HCT116 (cell line): Measurements from ENCODE around the gene MRPL36. TPM values are rescaled to one million over a fixed set of nuclear protein-coding genes. Genes with fewer than 3 reads are reported as not detected.

Source experiments
- ATAC-seq: fragments of 200-7000 bp; cut with Tn5 transposase; 2 replicates; pipeline ENCODE4 v1.9.1; 2020; ENCODE audit warnings: mild to moderate bottlenecking, moderate library complexity
- BruUV-seq: library from RNA; stranded (reverse); fragments of 400-500 nt; replicated peaks from 2 replicates; lab custom pipeline; 2021; lab: Mats Ljungman, UMichigan
- CTCF ChIA-PET: fragments of 300-600 bp; sonication (Branson Sonifier 250); formaldehyde crosslinking; loops from one replicate; lab custom pipeline; 2021; ENCODE audit warnings: antibody characterized with exemption; lab: Charles Lee
- POLR2A ChIA-PET: fragments of 300-600, 350-600 bp; sonication (Branson Sonifier 250); formaldehyde crosslinking; loops from one replicate; lab custom pipeline; 2021; ENCODE audit warnings: antibody characterized with exemption; lab: Charles Lee
- RAD21 ChIA-PET, 2 experiments: fragments of 300-600 bp; sonication (Branson Sonifier 250); formaldehyde crosslinking; loops; one replicate each; lab custom pipeline; 2023; ENCODE audit warnings: low total read pairs in 2 of 2; ENCODE audit not compliant: uncharacterized antibody in 2 of 2, unreplicated experiment in 2 of 2, low non-redundant PET in 1 of 2; lab: Charles Lee
- DNase-seq: peaks from one replicate; pipeline ENCODE4 v3.0.0-alpha.2; 2010; ENCODE audit warnings: low read depth, low spot score
- H2AFZ ChIP-seq: fragments of 200-600 bp; shearing (Covaris generic), sonication (generic); 2 replicates; pipeline ENCODE4 v1.6.1; 2017; ENCODE audit warnings: low read depth, mixed run types, mixed read lengths, antibody characterized with exemption, low read length; ENCODE audit not compliant: poor library complexity, severe bottlenecking
- H3K27ac ChIP-seq: 2 replicates; pipeline ENCODE4 v1.5.1; 2012; ENCODE audit warnings: low read depth, low read length
- H3K27me3 ChIP-seq: fragments of 200-600 bp; sonication (generic); 2 replicates; pipeline ENCODE4 v1.6.1; 2016; ENCODE audit warnings: mixed run types, low read length, mixed read lengths; ENCODE audit not compliant: insufficient read depth
- H3K36me3 ChIP-seq, 2 experiments: fragments of 200-500 bp in 1 of 2; fragments of 200-600 bp in 1 of 2; sonication (Bioruptor generic) in 1 of 2; sonication (generic) in 1 of 2; 2 replicates each; pipeline versions ENCODE4 v1.5.1 to v1.6.1; 2014 to 2016; ENCODE audit warnings: low read length in 2 of 2, inconsistent platforms in 1 of 2, mixed read lengths in 1 of 2, mixed run types in 1 of 2; ENCODE audit not compliant: insufficient read depth in 2 of 2, control insufficient read depth in 1 of 2
- H3K4me1 ChIP-seq, 2 experiments: fragments of 200-600 bp in 1 of 2; sonication (generic) in 1 of 2; 2 replicates each; pipeline versions ENCODE4 v1.5.1 to v1.6.1; 2012 to 2017; ENCODE audit warnings: low read length in 2 of 2, inconsistent platforms in 1 of 2, mild to moderate bottlenecking in 1 of 2, mixed read lengths in 1 of 2, mixed run types in 1 of 2, moderate library complexity in 1 of 2; ENCODE audit not compliant: insufficient read depth in 2 of 2, control insufficient read depth in 1 of 2
- H3K4me2 ChIP-seq: fragments of 200-600 bp; sonication (generic); 2 replicates; pipeline ENCODE4 v1.6.1; 2017; ENCODE audit warnings: mixed run types, low read length, mixed read lengths
- H3K4me3 ChIP-seq, 2 experiments: fragments of 200-600 bp in 1 of 2; sonication (generic) in 1 of 2; replicated peaks in 1 of 2; 2 replicates each; pipeline ENCODE4 v1.5.1; 2011 to 2016; ENCODE audit warnings: low read length in 2 of 2, control low read depth in 1 of 2, low read depth in 1 of 2, mild to moderate bottlenecking in 1 of 2, mixed read lengths in 1 of 2, mixed run types in 1 of 2
- H3K79me2 ChIP-seq: fragments of 200-600 bp; sonication (generic); 2 replicates; pipeline ENCODE4 v1.6.1; 2017; ENCODE audit warnings: mild to moderate bottlenecking, mixed run types, low read length, moderate library complexity, mixed read lengths; ENCODE audit not compliant: insufficient read depth
- H3K9ac ChIP-seq: fragments of 200-600 bp; sonication (generic); 2 replicates; pipeline ENCODE4 v1.6.1; 2016; ENCODE audit warnings: low read length, mixed read lengths
- H3K9me2 ChIP-seq: fragments of 200-600 bp; sonication (generic), shearing (Covaris generic); 2 replicates; pipeline ENCODE4 v1.6.1; 2017; ENCODE audit warnings: mixed run types, mild to moderate bottlenecking, moderate library complexity; ENCODE audit not compliant: insufficient read depth
- H3K9me3 ChIP-seq, 2 experiments: fragments of 200-500 bp in 1 of 2; fragments of 200-600 bp in 1 of 2; sonication (Bioruptor generic) in 1 of 2; sonication (generic) in 1 of 2; 2 replicates each; pipeline ENCODE4 v1.6.1; 2014 to 2017; ENCODE audit warnings: low read length in 2 of 2, mixed read lengths in 2 of 2, inconsistent platforms in 1 of 2, low read depth in 1 of 2, mild to moderate bottlenecking in 1 of 2, mixed run types in 1 of 2, moderate library complexity in 1 of 2; ENCODE audit not compliant: control insufficient read depth in 1 of 2, insufficient read depth in 1 of 2
- H4K20me1 ChIP-seq: fragments of 200-600 bp; sonication (generic), shearing (Covaris generic); 2 replicates; pipeline ENCODE4 v1.6.1; 2017; ENCODE audit warnings: mixed run types, mild to moderate bottlenecking, moderate library complexity; ENCODE audit not compliant: insufficient read depth
- CEBPB ChIP-seq: IDR thresholded peaks from 2 replicates; pipeline ENCODE4 v1.6.1; 2012; ENCODE audit warnings: low read depth
- EGR1 ChIP-seq: IDR thresholded peaks from 2 replicates; pipeline ENCODE4 v1.6.1; 2012; ENCODE audit warnings: low read depth
- EZH2 ChIP-seq: fragments of 200-600 bp; sonication (generic); IDR thresholded peaks from 2 replicates; pipeline ENCODE4 v1.6.1; 2017; ENCODE audit warnings: antibody characterized with exemption, mixed run types
- EZH2phosphoT487 ChIP-seq: fragments of 200-600 bp; IDR thresholded peaks from 2 replicates; pipeline ENCODE4 v1.6.1; 2018; ENCODE audit warnings: antibody characterized with exemption, borderline replicate concordance
- FOSL1 ChIP-seq: IDR thresholded peaks from 2 replicates; pipeline ENCODE4 v1.6.1; 2012; ENCODE audit warnings: low read depth
- POLR2A ChIP-seq: IDR thresholded peaks from 2 replicates; pipeline ENCODE4 v1.7.0; 2011; ENCODE audit warnings: borderline replicate concordance; ENCODE audit not compliant: insufficient read depth, insufficient read length; ENCODE audit errors: extremely low read depth
- RAD21 ChIP-seq: IDR thresholded peaks from 2 replicates; pipeline ENCODE4 v1.6.1; 2012; ENCODE audit warnings: low read depth, mild to moderate bottlenecking
- SIN3A ChIP-seq: IDR thresholded peaks from 2 replicates; pipeline ENCODE4 v1.6.1; 2012; ENCODE audit warnings: low read depth
- SP1 ChIP-seq: IDR thresholded peaks from 2 replicates; pipeline ENCODE4 v1.6.1; 2012; ENCODE audit warnings: low read depth
- SRF ChIP-seq: IDR thresholded peaks from 2 replicates; pipeline ENCODE4 v1.6.1; 2012; ENCODE audit warnings: low read depth
- ZFX ChIP-seq: fragments of 450-650 bp; IDR thresholded peaks from 2 replicates; pipeline ENCODE4 v1.6.1; 2017
- intact Hi-C: fragments of 100-400 bp; cut with micrococcal nuclease; formaldehyde crosslinking; loops from 2 replicates; pipeline ENCODE4 v1.10.0; 2022
- total RNA-seq: library from RNA; stranded (reverse); gene quantifications from one replicate; pipeline ENCODE4 v1.2.1, GENCODE V29; 2021; ENCODE audit not compliant: unreplicated experiment
- TF ChIP-seq, protein P1 (sequence below): IDR thresholded peaks from 2 replicates; pipeline ENCODE4 v1.6.1; 2012; ENCODE audit warnings: low read depth
- TF ChIP-seq, protein P2 (sequence below): IDR thresholded peaks from 2 replicates; pipeline ENCODE4 v1.6.1; 2011; ENCODE audit warnings: mild to moderate bottlenecking, low read length, moderate library complexity; ENCODE audit not compliant: insufficient replicate concordance; ENCODE audit errors: extremely low read depth
- TF ChIP-seq, protein P3 (sequence below): IDR thresholded peaks from 2 replicates; pipeline ENCODE4 v1.6.1; 2012

MRPL36 gene
- total RNA-seq, 1 experiment from 2014 or later = 71.9 TPM

DNA sequence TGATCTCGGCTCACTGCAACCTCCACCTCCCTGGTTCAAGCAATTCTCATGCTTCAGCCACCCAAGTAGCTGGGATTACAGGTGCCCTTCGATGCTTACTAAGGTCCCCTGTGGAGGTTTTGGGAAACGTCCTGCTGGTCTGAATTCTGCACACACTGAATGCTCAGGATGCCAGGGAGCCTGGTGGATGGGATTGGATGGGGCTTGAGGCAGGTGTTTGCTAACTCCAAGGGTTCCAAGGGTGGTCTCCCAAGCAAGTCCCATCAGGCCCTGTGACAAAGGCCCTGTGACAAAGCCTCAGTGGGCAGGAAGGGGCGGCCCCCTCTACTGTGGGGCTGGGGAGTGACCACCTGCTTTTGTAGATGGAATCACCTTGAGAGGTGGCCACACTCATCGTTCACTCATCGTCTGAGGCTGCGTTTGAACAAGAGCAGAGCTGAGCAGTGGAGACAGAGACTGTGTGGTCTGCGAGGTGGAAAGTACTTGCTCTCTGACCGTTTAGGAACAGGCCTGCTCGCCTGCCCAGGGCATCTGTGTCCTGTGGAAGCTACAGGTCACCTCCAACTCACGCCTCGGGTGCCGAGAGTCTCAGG lies 40.2 kb downstream of the MRPL36 start:
- CTCF ChIA-PET = interaction anchor here (0.7 kb wide), 1 partner anchor 76 kb away, joined by 3 read pairs; no protein-coding TSS in a partner anchor
- peak; percentile 47; the same call in 1 of the 2 replicates for ATAC-seq

More for the DNA sequence above, 40.2 kb downstream of the MRPL36 start:
- Histone ChIP-seq H3K27ac (no peak overlapping the region), H3K4me1 (no peaks in the 10 kb centered on the region), H2AFZ (no peak overlapping the region), H3K36me3 (no peaks in the 10 kb centered on the region), H3K9me3 (no peaks in the 10 kb centered on the region), H3K9me2 (no peaks in the 10 kb centered on the region), H3K4me3 (no peak overlapping the region), H3K27me3 (no peaks in the 10 kb centered on the region), H3K9ac (no peak overlapping the region), H4K20me1 (no peaks in the 10 kb centered on the region), H3K4me2 (no peak overlapping the region), H3K79me2 (no peaks in the 10 kb centered on the region)
- ChIA-PET RAD21 (no interaction called here), POLR2A (no interaction called here)
- no peak for TF ChIP-seq EGR1
- TF ChIP-seq, protein P1, sequence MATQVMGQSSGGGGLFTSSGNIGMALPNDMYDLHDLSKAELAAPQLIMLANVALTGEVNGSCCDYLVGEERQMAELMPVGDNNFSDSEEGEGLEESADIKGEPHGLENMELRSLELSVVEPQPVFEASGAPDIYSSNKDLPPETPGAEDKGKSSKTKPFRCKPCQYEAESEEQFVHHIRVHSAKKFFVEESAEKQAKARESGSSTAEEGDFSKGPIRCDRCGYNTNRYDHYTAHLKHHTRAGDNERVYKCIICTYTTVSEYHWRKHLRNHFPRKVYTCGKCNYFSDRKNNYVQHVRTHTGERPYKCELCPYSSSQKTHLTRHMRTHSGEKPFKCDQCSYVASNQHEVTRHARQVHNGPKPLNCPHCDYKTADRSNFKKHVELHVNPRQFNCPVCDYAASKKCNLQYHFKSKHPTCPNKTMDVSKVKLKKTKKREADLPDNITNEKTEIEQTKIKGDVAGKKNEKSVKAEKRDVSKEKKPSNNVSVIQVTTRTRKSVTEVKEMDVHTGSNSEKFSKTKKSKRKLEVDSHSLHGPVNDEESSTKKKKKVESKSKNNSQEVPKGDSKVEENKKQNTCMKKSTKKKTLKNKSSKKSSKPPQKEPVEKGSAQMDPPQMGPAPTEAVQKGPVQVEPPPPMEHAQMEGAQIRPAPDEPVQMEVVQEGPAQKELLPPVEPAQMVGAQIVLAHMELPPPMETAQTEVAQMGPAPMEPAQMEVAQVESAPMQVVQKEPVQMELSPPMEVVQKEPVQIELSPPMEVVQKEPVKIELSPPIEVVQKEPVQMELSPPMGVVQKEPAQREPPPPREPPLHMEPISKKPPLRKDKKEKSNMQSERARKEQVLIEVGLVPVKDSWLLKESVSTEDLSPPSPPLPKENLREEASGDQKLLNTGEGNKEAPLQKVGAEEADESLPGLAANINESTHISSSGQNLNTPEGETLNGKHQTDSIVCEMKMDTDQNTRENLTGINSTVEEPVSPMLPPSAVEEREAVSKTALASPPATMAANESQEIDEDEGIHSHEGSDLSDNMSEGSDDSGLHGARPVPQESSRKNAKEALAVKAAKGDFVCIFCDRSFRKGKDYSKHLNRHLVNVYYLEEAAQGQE = no peak
- no peak for TF ChIP-seq POLR2A
- TF ChIP-seq SRF = no peak
- TF ChIP-seq EZH2 = no peak
- no peak for TF ChIP-seq CEBPB
- no peak for TF ChIP-seq EZH2phosphoT487
- TF ChIP-seq SP1 = no peak
- no peak for TF ChIP-seq ZFX
- TF ChIP-seq, protein P2, sequence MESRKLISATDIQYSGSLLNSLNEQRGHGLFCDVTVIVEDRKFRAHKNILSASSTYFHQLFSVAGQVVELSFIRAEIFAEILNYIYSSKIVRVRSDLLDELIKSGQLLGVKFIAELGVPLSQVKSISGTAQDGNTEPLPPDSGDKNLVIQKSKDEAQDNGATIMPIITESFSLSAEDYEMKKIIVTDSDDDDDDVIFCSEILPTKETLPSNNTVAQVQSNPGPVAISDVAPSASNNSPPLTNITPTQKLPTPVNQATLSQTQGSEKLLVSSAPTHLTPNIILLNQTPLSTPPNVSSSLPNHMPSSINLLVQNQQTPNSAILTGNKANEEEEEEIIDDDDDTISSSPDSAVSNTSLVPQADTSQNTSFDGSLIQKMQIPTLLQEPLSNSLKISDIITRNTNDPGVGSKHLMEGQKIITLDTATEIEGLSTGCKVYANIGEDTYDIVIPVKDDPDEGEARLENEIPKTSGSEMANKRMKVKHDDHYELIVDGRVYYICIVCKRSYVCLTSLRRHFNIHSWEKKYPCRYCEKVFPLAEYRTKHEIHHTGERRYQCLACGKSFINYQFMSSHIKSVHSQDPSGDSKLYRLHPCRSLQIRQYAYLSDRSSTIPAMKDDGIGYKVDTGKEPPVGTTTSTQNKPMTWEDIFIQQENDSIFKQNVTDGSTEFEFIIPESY = no peak
- TF ChIP-seq, protein P3, sequence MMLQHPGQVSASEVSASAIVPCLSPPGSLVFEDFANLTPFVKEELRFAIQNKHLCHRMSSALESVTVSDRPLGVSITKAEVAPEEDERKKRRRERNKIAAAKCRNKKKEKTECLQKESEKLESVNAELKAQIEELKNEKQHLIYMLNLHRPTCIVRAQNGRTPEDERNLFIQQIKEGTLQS = no peak
- no peak for TF ChIP-seq RAD21
- TF ChIP-seq FOSL1 = no peak
- no peak for TF ChIP-seq SIN3A
- no peak for DNase-seq
- intact Hi-C loops = no loop called here
- BruUV-seq = no TSS peak
